Neural crest cell (in vitro differentiated cells): Measurements from ENCODE around the gene PCMTD2. TPM values are rescaled to one million over a fixed set of nuclear protein-coding genes. Genes with fewer than 3 reads are reported as not detected.

Source experiments
- DNase-seq: peaks from one replicate; pipeline ENCODE4 v3.0.0; 2021; ENCODE audit warnings: low read depth, mixed read lengths, low spot score
- H3K27ac Mint-ChIP-seq: one replicate; pipeline ENCODE4 v1.8.0; 2021; ENCODE audit warnings: mild to moderate bottlenecking, mixed read lengths; ENCODE audit not compliant: unreplicated experiment
- H3K27me3 Mint-ChIP-seq: 2 replicates; pipeline ENCODE4 v1.8.0; 2021; ENCODE audit warnings: low read depth, mild to moderate bottlenecking, mixed read lengths
- H3K36me3 Mint-ChIP-seq: 2 replicates; pipeline ENCODE4 v1.8.0; 2021; ENCODE audit warnings: low read depth, mild to moderate bottlenecking, mixed read lengths
- H3K4me1 Mint-ChIP-seq: 2 replicates; pipeline ENCODE4 v1.8.0; 2021; ENCODE audit warnings: mixed read lengths
- H3K4me3 Mint-ChIP-seq: one replicate; pipeline ENCODE4 v1.8.0; 2021; ENCODE audit warnings: mild to moderate bottlenecking, mixed read lengths
- H3K9me3 Mint-ChIP-seq: 2 replicates; pipeline ENCODE4 v1.8.0; 2021; ENCODE audit warnings: mixed read lengths
- total RNA-seq: library from RNA; stranded (reverse); gene quantifications from 2 replicates; pipeline ENCODE4 v1.2.1, GENCODE V29; 2021
- TF ChIP-seq, protein P1 (sequence below): fragments of 200-600 bp; sonication (generic); conservative IDR thresholded peaks from 2 replicates; pipeline ENCODE4 v1.5.0; 2021; ENCODE audit warnings: antibody characterized with exemption, mild to moderate bottlenecking

The PCMTD2 gene
- total RNA-seq, 1 donor from 2014 or later, result 61.6 TPM

GRCh38 chr20:64260239-64260638 lies 4.7 kb downstream of the PCMTD2 start:
- peak overlapping the region; percentile 12 for H3K27ac Mint-ChIP-seq
- peaks cover 33% of the 10 kb centered on the region for H3K4me1 Mint-ChIP-seq
- H3K27me3 Mint-ChIP-seq, result no peaks in the 10 kb centered on the region
- DNase-seq, result no peak
- no peaks in the 10 kb centered on the region for H3K36me3 Mint-ChIP-seq
- no peaks in the 10 kb centered on the region for H3K9me3 Mint-ChIP-seq
- TF ChIP-seq, protein P1, sequence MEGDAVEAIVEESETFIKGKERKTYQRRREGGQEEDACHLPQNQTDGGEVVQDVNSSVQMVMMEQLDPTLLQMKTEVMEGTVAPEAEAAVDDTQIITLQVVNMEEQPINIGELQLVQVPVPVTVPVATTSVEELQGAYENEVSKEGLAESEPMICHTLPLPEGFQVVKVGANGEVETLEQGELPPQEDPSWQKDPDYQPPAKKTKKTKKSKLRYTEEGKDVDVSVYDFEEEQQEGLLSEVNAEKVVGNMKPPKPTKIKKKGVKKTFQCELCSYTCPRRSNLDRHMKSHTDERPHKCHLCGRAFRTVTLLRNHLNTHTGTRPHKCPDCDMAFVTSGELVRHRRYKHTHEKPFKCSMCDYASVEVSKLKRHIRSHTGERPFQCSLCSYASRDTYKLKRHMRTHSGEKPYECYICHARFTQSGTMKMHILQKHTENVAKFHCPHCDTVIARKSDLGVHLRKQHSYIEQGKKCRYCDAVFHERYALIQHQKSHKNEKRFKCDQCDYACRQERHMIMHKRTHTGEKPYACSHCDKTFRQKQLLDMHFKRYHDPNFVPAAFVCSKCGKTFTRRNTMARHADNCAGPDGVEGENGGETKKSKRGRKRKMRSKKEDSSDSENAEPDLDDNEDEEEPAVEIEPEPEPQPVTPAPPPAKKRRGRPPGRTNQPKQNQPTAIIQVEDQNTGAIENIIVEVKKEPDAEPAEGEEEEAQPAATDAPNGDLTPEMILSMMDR, result no peak
- H3K4me3 Mint-ChIP-seq, result peak overlapping the region; percentile 56

GRCh38 chr20:64261138-64261537 lies 5.6 kb downstream of the PCMTD2 start:
- Mint-ChIP-seq H3K9me3 (no peaks in the 10 kb centered on the region), H3K4me3 (no peak overlapping the region), H3K4me1 (peaks cover 30% of the 10 kb centered on the region), H3K36me3 (no peaks in the 10 kb centered on the region), H3K27me3 (no peaks in the 10 kb centered on the region), H3K27ac (no peak overlapping the region)
- no peak for DNase-seq
- TF ChIP-seq, protein P1, result no peak

GRCh38 chr20:64264091-64264490 lies 8.5 kb downstream of the PCMTD2 start:
- DNase-seq, result no peak
- Mint-ChIP-seq H3K27ac (no peak overlapping the region), H3K9me3 (no peaks in the 10 kb centered on the region), H3K36me3 (peaks cover 5% of the 10 kb centered on the region), H3K4me1 (peaks cover 22% of the 10 kb centered on the region), H3K4me3 (no peak overlapping the region), H3K27me3 (no peaks in the 10 kb centered on the region)
- TF ChIP-seq, protein P1, result no peak

- H3K36me3 Mint-ChIP-seq, result peaks cover 15% of the 10 kb centered on the region
- TF ChIP-seq, protein P1, result no peak
- DNase-seq, result no peak
- no peak overlapping the region for H3K27ac Mint-ChIP-seq
- H3K4me1 Mint-ChIP-seq, result peaks cover 22% of the 10 kb centered on the region
- peaks cover 2% of the 10 kb centered on the region for H3K9me3 Mint-ChIP-seq
- H3K4me3 Mint-ChIP-seq, result no peak overlapping the region
- no peaks in the 10 kb centered on the region for H3K27me3 Mint-ChIP-seq
These were observed 9.7 kb downstream of the PCMTD2 start for GRCh38 chr20:64265201-64265600.

DNA sequence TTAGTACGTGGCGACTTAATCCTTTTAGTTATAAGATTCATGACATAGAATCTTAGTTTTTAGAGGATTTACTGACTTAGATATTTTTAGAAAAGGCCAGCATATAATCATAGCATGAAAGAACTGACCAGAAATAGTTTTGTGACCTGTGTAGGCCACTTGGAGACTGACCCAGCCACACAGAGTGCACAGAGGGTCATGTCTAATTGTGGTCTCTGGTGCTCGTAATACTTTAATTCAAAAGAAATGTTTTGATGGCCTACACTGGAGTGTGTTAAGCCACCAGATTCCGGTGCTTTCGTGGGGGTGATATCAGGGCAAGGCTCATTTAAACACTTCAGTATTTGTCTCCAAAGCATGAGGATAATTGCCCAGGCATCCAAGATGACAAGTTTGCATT lies 11.4 kb downstream of the PCMTD2 start:
- Mint-ChIP-seq H3K9me3 (peaks cover 5% of the 10 kb centered on the region), H3K4me3 (no peak overlapping the region), H3K36me3 (peaks cover 19% of the 10 kb centered on the region), H3K27ac (no peak overlapping the region), H3K27me3 (no peaks in the 10 kb centered on the region), H3K4me1 (peaks cover 14% of the 10 kb centered on the region)
- no peak for DNase-seq
- TF ChIP-seq, protein P1, result no peak

DNA sequence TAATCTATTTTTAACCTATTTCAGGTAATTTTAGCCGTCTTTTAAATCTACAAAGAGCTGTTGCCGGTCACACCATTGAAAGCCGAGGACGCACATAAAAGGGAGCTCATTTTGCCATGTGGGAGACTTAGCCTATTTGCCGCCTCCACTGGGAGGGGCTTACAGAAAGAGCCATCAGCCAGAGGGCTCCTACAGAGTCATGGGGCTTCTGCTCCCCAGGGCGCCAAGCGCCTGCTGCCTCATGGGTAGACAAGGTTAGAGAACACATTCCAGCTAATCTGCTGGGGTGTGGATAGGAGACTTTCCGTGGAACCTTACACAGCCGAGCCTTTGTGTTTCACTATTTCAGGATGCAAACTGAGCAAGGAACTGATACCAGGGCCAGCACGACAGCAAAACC lies 12.6 kb downstream of the PCMTD2 start:
- TF ChIP-seq, protein P1, result no peak
- no peak overlapping the region for H3K27ac Mint-ChIP-seq
- peaks cover 5% of the 10 kb centered on the region for H3K9me3 Mint-ChIP-seq
- H3K4me1 Mint-ChIP-seq, result peaks cover 14% of the 10 kb centered on the region
- DNase-seq, result no peak
- no peaks in the 10 kb centered on the region for H3K27me3 Mint-ChIP-seq
- H3K36me3 Mint-ChIP-seq, result peaks cover 19% of the 10 kb centered on the region
- H3K4me3 Mint-ChIP-seq, result no peak overlapping the region
